SK-N-SH (cell line): Measurements from ENCODE around the gene ATR. TPM values are rescaled to one million over a fixed set of nuclear protein-coding genes. Genes with fewer than 3 reads are reported as not detected.

Source experiments
- CTCF ChIA-PET: fragments of 300-600, 350-600 bp; formaldehyde crosslinking; extraction: SDS; loops from one replicate; lab custom pipeline; 2021; lab: Yijun Ruan, JAX
- POLR2A ChIA-PET: fragments of 350-600 bp; sonication (Branson Sonifier 250); formaldehyde crosslinking; extraction: SDS; loops from one replicate; lab custom pipeline; 2020; ENCODE audit warnings: antibody characterized with exemption, inconsistent platforms; lab: Yijun Ruan, JAX
- DNase-seq: peaks from one replicate; pipeline ENCODE4 v3.0.0; 2012
- H2AFZ ChIP-seq: fragments of 200-600 bp; sonication (generic); 2 replicates; pipeline ENCODE4 v1.8.1; 2016; ENCODE audit warnings: antibody characterized with exemption, mild to moderate bottlenecking, low read depth
- H3F3A ChIP-seq: fragments of 200-600 bp; sonication (generic); replicated peaks from 2 replicates; pipeline ENCODE3; 2016; ENCODE audit warnings: antibody characterized with exemption, mild to moderate bottlenecking; ENCODE audit not compliant: insufficient read depth
- H3K27ac ChIP-seq, 2 experiments: fragments of 200-500 bp in 1 of 2; fragments of 200-600 bp in 1 of 2; sonication (Bioruptor generic) in 1 of 2; sonication (generic), shearing (Covaris generic) in 1 of 2; 2 replicates each; pipeline versions ENCODE4 v1.5.1 to v1.6.1; 2014 to 2016; ENCODE audit warnings: low read depth in 2 of 2, inconsistent platforms in 1 of 2, low read length in 1 of 2, mild to moderate bottlenecking in 1 of 2, mixed read lengths in 1 of 2
- H3K27me3 ChIP-seq: fragments of 200-600 bp; sonication (generic), shearing (Covaris generic); 2 replicates; pipeline ENCODE4 v1.6.1; 2016; ENCODE audit warnings: mixed run types; ENCODE audit not compliant: insufficient read depth
- H3K36me3 ChIP-seq, 2 experiments: fragments of 200-500 bp in 1 of 2; fragments of 200-600 bp in 1 of 2; sonication (Bioruptor generic) in 1 of 2; sonication (generic) in 1 of 2; replicated peaks in 1 of 2; 2 replicates each; pipeline versions ENCODE3 to v1.5.1; 2014 to 2016; ENCODE audit warnings: low read length in 1 of 2, mild to moderate bottlenecking in 1 of 2; ENCODE audit not compliant: insufficient read depth in 2 of 2, control insufficient read depth in 1 of 2
- H3K4me1 ChIP-seq, 2 experiments: fragments of 200-500 bp in 1 of 2; fragments of 200-600 bp in 1 of 2; sonication (Bioruptor generic) in 1 of 2; sonication (generic), shearing (Covaris generic) in 1 of 2; 2 replicates each; pipeline versions ENCODE4 v1.5.1 to v1.6.1; 2014 to 2016; ENCODE audit warnings: low read depth in 1 of 2, low read length in 1 of 2, mixed run types in 1 of 2; ENCODE audit not compliant: insufficient read depth in 2 of 2, control insufficient read depth in 1 of 2
- H3K4me2 ChIP-seq: fragments of 200-600 bp; sonication (generic), shearing (Covaris generic); 2 replicates; pipeline ENCODE4 v1.6.1; 2017; ENCODE audit warnings: mixed run types
- H3K4me3 ChIP-seq, 2 experiments: fragments of 200-500 bp in 1 of 2; fragments of 200-600 bp in 1 of 2; sonication (Bioruptor generic) in 1 of 2; sonication (generic), shearing (Covaris generic) in 1 of 2; 2 replicates each; pipeline versions ENCODE4 v1.5.1 to v1.8.1; 2014 to 2016; ENCODE audit warnings: low read depth in 2 of 2, inconsistent platforms in 1 of 2, low read length in 1 of 2, mild to moderate bottlenecking in 1 of 2, mixed read lengths in 1 of 2, moderate library complexity in 1 of 2
- H3K79me2 ChIP-seq: fragments of 200-600 bp; sonication (generic); 2 replicates; pipeline ENCODE4 v1.8.1; 2017; ENCODE audit warnings: mild to moderate bottlenecking; ENCODE audit not compliant: insufficient read depth
- H3K9ac ChIP-seq: fragments of 200-600 bp; sonication (generic); 2 replicates; pipeline ENCODE4 v1.6.1; 2017; ENCODE audit warnings: mixed run types
- H3K9me2 ChIP-seq: fragments of 200-600 bp; sonication (generic); 2 replicates; pipeline ENCODE4 v1.6.1; 2017; ENCODE audit warnings: mixed run types
- H3K9me3 ChIP-seq: fragments of 200-600 bp; sonication (generic); 2 replicates; pipeline ENCODE4 v1.6.1; 2017; ENCODE audit warnings: mixed run types, mild to moderate bottlenecking, moderate library complexity
- H4K20me1 ChIP-seq: fragments of 200-600 bp; sonication (generic); 2 replicates; pipeline ENCODE4 v1.6.1; 2017; ENCODE audit warnings: mild to moderate bottlenecking, mixed run types; ENCODE audit not compliant: insufficient read depth
- CHD2 ChIP-seq: fragments of 150-350 bp; IDR thresholded peaks from 2 replicates; pipeline ENCODE4 v1.6.1; 2018; ENCODE audit warnings: low read length; ENCODE audit not compliant: partially characterized antibody
- CTCF ChIP-seq: fragments of 200-600 bp; sonication (generic); IDR thresholded peaks from 2 replicates; pipeline ENCODE4 v1.6.1; 2017; ENCODE audit warnings: antibody characterized with exemption, mild to moderate bottlenecking, moderate library complexity
- FOSL2 ChIP-seq: IDR thresholded peaks from 2 replicates; pipeline ENCODE4 v1.4.0; 2012; ENCODE audit warnings: low read depth, mild to moderate bottlenecking, moderate library complexity, borderline replicate concordance
- FOXM1 ChIP-seq: IDR thresholded peaks from 2 replicates; pipeline ENCODE4 v1.4.0; 2012; ENCODE audit warnings: low read depth, mild to moderate bottlenecking
- IRF3 ChIP-seq: fragments of 150-350 bp; IDR thresholded peaks from 2 replicates; pipeline ENCODE4 v1.6.1; 2016; ENCODE audit warnings: mild to moderate bottlenecking, low read depth, low read length
- JUND ChIP-seq: IDR thresholded peaks from 2 replicates; pipeline ENCODE4 v1.4.0; 2012
- MAX ChIP-seq: IDR thresholded peaks from 2 replicates; pipeline ENCODE4 v1.4.0; 2012; ENCODE audit warnings: low read depth
- PBX3 ChIP-seq: IDR thresholded peaks from 2 replicates; pipeline ENCODE4; 2012
- POLR2AphosphoS5 ChIP-seq: IDR thresholded peaks from 2 replicates; pipeline ENCODE4 v1.6.1; 2012; ENCODE audit warnings: low read depth, low read length
- RAD21 ChIP-seq: IDR thresholded peaks from 2 replicates; pipeline ENCODE4 v1.6.1; 2012; ENCODE audit warnings: mild to moderate bottlenecking, low read length
- REST ChIP-seq: IDR thresholded peaks from 2 replicates; pipeline ENCODE4 v1.6.1; 2012; ENCODE audit warnings: mild to moderate bottlenecking, low read depth, low read length, moderate library complexity
- RFX5 ChIP-seq: IDR thresholded peaks from 2 replicates; pipeline ENCODE4 v1.6.1; 2012; ENCODE audit warnings: mild to moderate bottlenecking, improper control_type of control experiment, low read length
- SMC3 ChIP-seq: IDR thresholded peaks from 2 replicates; pipeline ENCODE4 v1.6.1; 2012; ENCODE audit warnings: low read depth, low read length, improper control_type of control experiment
- TAF1 ChIP-seq: IDR thresholded peaks from 2 replicates; pipeline ENCODE4 v1.6.1; 2012; ENCODE audit warnings: low read depth, mild to moderate bottlenecking, low read length, moderate library complexity, borderline replicate concordance
- TCF12 ChIP-seq: IDR thresholded peaks from 2 replicates; pipeline ENCODE4 v1.4.0; 2012
- TEAD4 ChIP-seq: IDR thresholded peaks from 2 replicates; pipeline ENCODE4 v1.4.0; 2012; ENCODE audit warnings: mild to moderate bottlenecking, borderline replicate concordance; ENCODE audit not compliant: insufficient read depth
- USF2 ChIP-seq: fragments of 150-350 bp; IDR thresholded peaks from 2 replicates; pipeline ENCODE4 v1.6.1; 2017; ENCODE audit warnings: antibody characterized with exemption, low read length, low read depth, borderline replicate concordance
- YY1 ChIP-seq: IDR thresholded peaks from 2 replicates; pipeline ENCODE4 v1.4.0; 2012; ENCODE audit warnings: low read depth, mild to moderate bottlenecking
- ZBTB33 ChIP-seq: IDR thresholded peaks from 2 replicates; pipeline ENCODE4 v1.4.0; 2012; ENCODE audit warnings: low read depth, borderline replicate concordance
- WGBS: methylation state at CpG from one replicate; pipeline ENCODE4 v1.1.6; 2017; ENCODE audit warnings: low lambda C conversion rate; 5-methylcytosine and 5-hydroxymethylcytosine counted together
- polyA plus RNA-seq, 3 experiments: library from polyadenylated mRNA; depleted of rRNA; stranded (reverse); fragments of >200 nt; gene quantifications; 2 replicates each; pipeline ENCODE4 v1.2.3, GENCODE V29; 2012

The ATR gene
- polyA plus RNA-seq, 1 of the 3 experiments (the other 2 are of a cell fraction), result 7.3 TPM

GRCh38 chr3:142542054-142542453, 36.5 kb downstream of the ATR start:
- H3K27me3 ChIP-seq, result no peaks in the 10 kb centered on the region
- H4K20me1 ChIP-seq, result no peaks in the 10 kb centered on the region
- H3K36me3 ChIP-seq, result peaks cover 46 to 49% of the 10 kb centered on the region in 2 experiments
- H2AFZ ChIP-seq, result no peak overlapping the region
- DNase-seq, result no peak
- 94% methylated on average over 2 of the region's 2 CpGs for WGBS
- TF ChIP-seq MAX (no peak), YY1 (no peak), JUND (no peak), FOXM1 (no peak), PBX3 (no peak), FOSL2 (no peak), REST (no peak), RAD21 (no peak), CHD2 (no peak), USF2 (no peak), SMC3 (no peak), POLR2AphosphoS5 (no peak), TCF12 (no peak), RFX5 (no peak), TEAD4 (no peak), CTCF (no peak), IRF3 (no peak), ZBTB33 (no peak), TAF1 (no peak)
- TF ChIP-seq, all 33 proteins: peak for 0
- Histone ChIP-seq H3K79me2 (no peaks in the 10 kb centered on the region), H3K27ac (no peak overlapping the region), H3K9ac (no peak overlapping the region), H3K4me2 (no peak overlapping the region), H3K9me3 (no peaks in the 10 kb centered on the region), H3F3A (no peaks in the 10 kb centered on the region), H3K4me1 (no peaks in the 10 kb centered on the region; a peak in 1 of 4 replicates), H3K4me3 (no peak overlapping the region), H3K9me2 (no peaks in the 10 kb centered on the region)
- CTCF ChIA-PET, result no interaction called here
- POLR2A ChIA-PET, result no interaction called here
